Measurements from ENCODE around the gene SIGMAR1.

The SIGMAR1 gene

GRCh38 chr9:34655394-34655793 is 17.8 kb upstream of the SIGMAR1 start:
- no peak overlapping the region for H3K27ac ChIP-seq (ENCODE audit: poor library complexity, severe bottlenecking)
- TF ChIP-seq CTCF (IDR thresholded peaks at IDR 0.05; ENCODE audit: poor library complexity, severe bottlenecking) = no peak

GRCh38 chr9:34654323-34655051 is 16.9 kb upstream of the SIGMAR1 start:
- TF ChIP-seq CTCF (IDR thresholded peaks at IDR 0.05; ENCODE audit: poor library complexity, severe bottlenecking) = no peak
- H3K36me3 ChIP-seq (ENCODE audit: low read depth) = 0 out of 2 replicates have a peak, but pooled peaks cover 4% of the 10 kb centered on the region
- H3K9me3 ChIP-seq (ENCODE audit: severe bottlenecking) = no peaks in the 10 kb centered on the region
- no peak overlapping the region for H3K27ac ChIP-seq (ENCODE audit: poor library complexity, severe bottlenecking)
- H3K27me3 ChIP-seq (ENCODE audit: insufficient read depth, poor library complexity, severe bottlenecking) = no peaks in the 10 kb centered on the region
- ATAC-seq (ENCODE audit: low read depth) (no peak), DNase-seq (ENCODE audit: low spot score) (no peak)
- H3K4me1 ChIP-seq (ENCODE audit: insufficient read depth, poor library complexity, severe bottlenecking) = peaks cover 2% of the 10 kb centered on the region
- no peak overlapping the region for H3K4me3 ChIP-seq (ENCODE audit: severe bottlenecking)

More at GRCh38 chr9:34655394-34655793, 17.8 kb upstream of the SIGMAR1 start:
- no peaks in the 10 kb centered on the region for H3K9me3 ChIP-seq (ENCODE audit: severe bottlenecking)
- ATAC-seq (ENCODE audit: low read depth) = no peak
- H3K36me3 ChIP-seq (ENCODE audit: low read depth) = no peaks in the 10 kb centered on the region
- no peak overlapping the region for H3K4me3 ChIP-seq (ENCODE audit: severe bottlenecking)
- H3K27me3 ChIP-seq (ENCODE audit: insufficient read depth, poor library complexity, severe bottlenecking) = no peaks in the 10 kb centered on the region
- no peak for DNase-seq (ENCODE audit: low spot score)
- peaks cover 2% of the 10 kb centered on the region for H3K4me1 ChIP-seq (ENCODE audit: insufficient read depth, poor library complexity, severe bottlenecking)

GRCh38 chr9:34653151-34654072 is 15.8 kb upstream of the SIGMAR1 start:
- no peak for TF ChIP-seq CTCF (IDR thresholded peaks at IDR 0.05; ENCODE audit: poor library complexity, severe bottlenecking)
- no peaks in the 10 kb centered on the region for H3K9me3 ChIP-seq (ENCODE audit: severe bottlenecking)
- peaks cover 2% of the 10 kb centered on the region for H3K4me1 ChIP-seq (ENCODE audit: insufficient read depth, poor library complexity, severe bottlenecking)
- no peak overlapping the region for H3K4me3 ChIP-seq (ENCODE audit: severe bottlenecking)
- no peak overlapping the region for H3K27ac ChIP-seq (ENCODE audit: poor library complexity, severe bottlenecking)
- H3K27me3 ChIP-seq (ENCODE audit: insufficient read depth, poor library complexity, severe bottlenecking) = no peaks in the 10 kb centered on the region
- ATAC-seq (ENCODE audit: low read depth) = no peak
- peaks cover 15% of the 10 kb centered on the region; the same call in 1 of the 2 replicates for H3K36me3 ChIP-seq (ENCODE audit: low read depth)
- DNase-seq (ENCODE audit: low spot score) = no peak

GRCh38 chr9:34652602-34653000 is 15.0 kb upstream of the SIGMAR1 start:
- no peaks in the 10 kb centered on the region for H3K9me3 ChIP-seq (ENCODE audit: severe bottlenecking)
- DNase-seq (ENCODE audit: low spot score) (no peak), ATAC-seq (ENCODE audit: low read depth) (no peak)
- H3K4me1 ChIP-seq (ENCODE audit: insufficient read depth, poor library complexity, severe bottlenecking) = peaks cover 4% of the 10 kb centered on the region
- H3K27ac ChIP-seq (ENCODE audit: poor library complexity, severe bottlenecking) = peak overlapping the region; percentile 70
- TF ChIP-seq CTCF (IDR thresholded peaks at IDR 0.05; ENCODE audit: poor library complexity, severe bottlenecking) = no peak
- peak overlapping the region; percentile 32 for H3K4me3 ChIP-seq (ENCODE audit: severe bottlenecking)
- peaks cover 22% of the 10 kb centered on the region; the same call in 1 of the 2 replicates for H3K36me3 ChIP-seq (ENCODE audit: low read depth)
- no peaks in the 10 kb centered on the region for H3K27me3 ChIP-seq (ENCODE audit: insufficient read depth, poor library complexity, severe bottlenecking)

Data from RWPE2 (cell line).